Endothelial cell of hepatic sinusoid (primary cell): ENCODE measurements around the gene VEGFA.

Experiments used
- in situ Hi-C: cut with HindIII; loops from 2 replicates; pipeline ENCODE4 v1.10.0; 2017; ENCODE audit warnings: low sequenced_read_pairs

VEGFA gene

DNA sequence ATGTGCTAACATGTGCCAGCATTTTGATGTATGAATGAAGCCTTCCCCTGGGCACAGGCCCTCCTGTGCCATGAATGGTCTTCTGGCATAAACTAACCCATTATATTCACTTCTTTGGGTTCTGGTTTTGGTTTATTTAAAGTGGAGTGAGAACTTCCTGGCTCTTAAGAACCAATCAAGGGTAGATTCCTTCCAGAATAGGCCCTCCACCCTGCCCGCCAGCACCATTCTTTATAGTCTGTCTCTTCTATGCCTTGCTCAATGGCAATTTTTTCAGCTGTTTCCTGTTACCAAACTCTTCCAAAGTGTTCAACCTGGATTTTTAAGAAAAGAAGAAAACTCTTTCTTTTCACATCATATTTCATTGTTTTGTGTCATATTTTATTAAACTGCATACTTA is 44.1 kb downstream of the VEGFA start:
- in situ Hi-C loops, result no loop called here

DNA sequence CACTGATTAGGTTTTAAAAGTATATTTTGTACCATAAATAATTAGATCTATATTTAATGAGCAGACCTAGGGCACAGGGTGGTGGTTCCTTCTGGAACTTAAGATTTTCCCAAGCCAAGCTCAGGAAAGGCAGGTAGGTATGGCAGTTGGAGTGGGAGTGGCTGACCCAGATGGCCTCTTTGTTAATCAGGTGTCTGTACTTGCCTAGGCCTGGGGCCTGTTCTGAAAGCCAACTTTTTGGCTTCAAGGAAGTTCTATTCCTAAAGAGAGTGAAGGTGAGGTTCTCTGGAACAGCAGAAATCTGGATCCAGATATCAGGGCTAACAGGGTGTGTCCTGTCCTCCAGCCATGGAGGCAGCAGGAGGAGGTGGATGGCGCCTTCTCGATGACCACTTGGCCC is 44.9 kb downstream of the VEGFA start:
- in situ Hi-C loops, result loop anchor here (5.0 kb wide), 2 partner anchors 53 to 83 kb away; no protein-coding TSS in a partner anchor

DNA sequence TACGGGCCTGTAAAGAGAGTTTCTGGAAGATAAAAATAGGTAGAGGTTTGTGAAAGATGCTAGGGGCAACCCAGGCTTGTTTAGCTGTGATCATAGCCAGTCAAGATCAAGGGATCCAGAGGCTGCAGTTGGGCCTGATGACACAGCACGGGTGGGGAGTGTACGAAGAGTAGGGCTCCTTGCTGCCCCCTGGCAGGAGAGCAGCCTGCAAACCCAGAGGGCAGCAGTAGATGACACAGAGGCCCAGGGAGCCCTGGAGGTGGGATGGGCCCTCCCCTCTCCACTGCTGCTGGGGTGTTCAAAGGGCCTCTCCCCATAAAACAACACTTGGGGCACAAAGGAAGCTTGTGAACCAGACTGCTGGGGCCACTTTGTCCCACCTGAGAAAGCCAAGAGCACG is 47.2 kb downstream of the VEGFA start:
- in situ Hi-C loops, result loop anchor here (5.0 kb wide), 2 partner anchors 55 to 85 kb away; no protein-coding TSS in a partner anchor

DNA sequence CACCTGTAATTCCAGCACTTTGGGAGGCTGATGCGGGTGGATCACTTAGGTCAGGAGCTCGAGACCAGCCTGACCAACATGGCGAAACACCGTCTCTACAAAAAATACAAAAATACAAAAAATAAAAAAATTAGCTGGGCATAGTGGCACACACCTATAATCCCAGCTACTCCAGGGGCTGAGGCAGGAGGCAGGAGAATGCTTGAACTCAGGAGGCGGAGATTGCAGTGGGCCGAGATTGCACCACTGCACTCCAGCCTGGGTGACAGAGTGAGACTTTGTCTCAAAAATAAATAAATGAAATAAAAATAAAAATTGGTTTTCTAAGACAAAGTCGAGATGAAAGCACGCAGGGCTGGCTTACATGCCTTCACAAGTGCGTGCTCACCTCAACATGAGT is 49.0 kb downstream of the VEGFA start:
- in situ Hi-C loops, result loop anchor here (5.0 kb wide), 2 partner anchors 57 to 87 kb away; no protein-coding TSS in a partner anchor

DNA sequence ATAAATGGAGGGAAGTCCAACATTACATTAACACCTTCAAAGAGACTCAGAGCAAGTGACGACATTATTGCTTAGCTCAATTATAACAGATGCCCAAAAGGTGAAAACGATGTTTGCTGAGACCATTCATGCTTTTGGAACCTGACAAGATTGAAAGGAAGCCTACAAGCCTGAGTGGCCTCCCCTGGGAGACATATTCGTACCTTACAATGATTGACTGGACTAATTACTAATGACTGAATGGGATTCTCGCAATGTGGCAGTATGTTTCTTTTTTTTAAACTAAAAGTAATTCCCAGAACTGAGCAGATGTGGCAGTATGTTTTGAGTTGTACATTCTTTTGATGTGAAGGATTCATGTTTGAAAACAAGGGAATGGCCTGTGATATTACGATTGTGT is 49.9 kb downstream of the VEGFA start:
- in situ Hi-C loops, result loop anchor here (5.0 kb wide), 2 partner anchors 58 to 88 kb away; no protein-coding TSS in a partner anchor

DNA sequence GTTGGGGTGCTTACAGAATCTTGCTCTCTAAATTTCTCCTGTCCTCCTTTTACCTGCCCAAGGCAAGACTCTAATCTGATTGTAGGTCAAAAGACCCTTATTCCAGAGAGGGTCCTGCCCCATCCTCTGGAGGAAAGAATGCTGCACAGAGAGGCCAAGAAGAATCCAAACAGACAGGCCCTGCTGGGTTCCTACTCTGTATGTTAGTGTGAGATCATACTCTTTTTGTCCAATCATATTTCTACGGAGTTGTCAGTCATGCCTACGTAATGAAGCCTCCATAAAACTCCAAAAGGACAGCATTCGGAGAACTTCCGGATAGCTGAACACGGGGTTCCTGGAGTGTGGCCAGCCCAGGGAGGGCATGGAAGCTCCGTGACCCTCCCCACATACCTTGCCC is 50.5 kb downstream of the VEGFA start:
- in situ Hi-C loops, result no loop called here

DNA sequence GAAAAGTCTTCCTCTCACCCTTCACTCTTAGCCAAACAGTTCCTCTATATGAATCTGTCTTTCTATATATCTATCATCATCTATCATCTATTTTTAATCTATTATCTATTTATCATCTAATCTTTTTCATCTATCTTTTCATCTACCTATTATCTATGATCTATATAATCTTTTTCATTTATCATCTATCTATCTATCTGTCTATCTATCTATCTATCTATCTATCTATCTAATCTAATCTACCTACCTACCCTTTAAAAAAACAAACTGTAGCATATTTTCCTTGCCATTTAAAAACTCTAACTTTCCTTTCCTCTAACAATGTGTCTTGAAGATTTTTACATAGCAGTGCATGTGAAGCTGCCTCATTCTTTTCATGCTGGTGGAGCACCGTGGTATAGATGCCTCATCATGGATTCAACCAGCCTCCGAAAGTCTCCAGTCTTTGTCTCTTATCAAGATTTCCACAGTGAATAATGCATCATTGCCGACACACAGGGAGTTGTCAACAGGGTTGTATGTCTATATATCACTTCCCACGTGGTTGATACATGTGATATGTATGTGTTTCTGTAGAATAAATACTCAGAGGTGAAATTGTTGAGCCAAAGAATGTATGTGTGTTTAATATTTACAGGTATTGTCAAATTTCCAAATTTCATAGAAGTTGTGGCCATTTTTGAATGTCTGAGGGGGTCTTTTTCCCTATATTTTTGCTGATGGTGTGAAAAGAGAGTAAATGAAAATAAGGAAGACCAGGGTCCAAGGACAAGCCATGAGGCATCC is 51.3 kb downstream of the VEGFA start:
- in situ Hi-C loops, result no loop called here

DNA sequence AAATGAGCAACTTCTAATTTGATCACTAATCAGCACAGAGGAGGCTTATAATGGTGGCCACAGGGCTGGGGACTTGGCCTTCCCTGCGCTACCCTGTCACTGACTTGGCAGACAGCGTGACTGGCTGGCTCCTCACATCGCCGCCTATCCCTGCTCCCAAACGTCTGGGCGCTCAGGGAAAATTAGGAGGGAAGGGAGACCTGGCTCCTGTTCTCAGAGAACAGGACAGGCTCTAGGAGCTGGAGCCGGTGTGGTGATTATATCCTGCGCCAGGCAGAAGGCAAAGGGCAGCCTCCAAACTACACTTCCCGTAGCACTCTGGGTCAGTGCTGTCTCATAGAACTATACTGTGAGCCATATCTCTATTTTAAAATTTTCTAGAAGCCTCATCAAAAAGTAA is 53.4 kb downstream of the VEGFA start:
- in situ Hi-C loops, result no loop called here

DNA sequence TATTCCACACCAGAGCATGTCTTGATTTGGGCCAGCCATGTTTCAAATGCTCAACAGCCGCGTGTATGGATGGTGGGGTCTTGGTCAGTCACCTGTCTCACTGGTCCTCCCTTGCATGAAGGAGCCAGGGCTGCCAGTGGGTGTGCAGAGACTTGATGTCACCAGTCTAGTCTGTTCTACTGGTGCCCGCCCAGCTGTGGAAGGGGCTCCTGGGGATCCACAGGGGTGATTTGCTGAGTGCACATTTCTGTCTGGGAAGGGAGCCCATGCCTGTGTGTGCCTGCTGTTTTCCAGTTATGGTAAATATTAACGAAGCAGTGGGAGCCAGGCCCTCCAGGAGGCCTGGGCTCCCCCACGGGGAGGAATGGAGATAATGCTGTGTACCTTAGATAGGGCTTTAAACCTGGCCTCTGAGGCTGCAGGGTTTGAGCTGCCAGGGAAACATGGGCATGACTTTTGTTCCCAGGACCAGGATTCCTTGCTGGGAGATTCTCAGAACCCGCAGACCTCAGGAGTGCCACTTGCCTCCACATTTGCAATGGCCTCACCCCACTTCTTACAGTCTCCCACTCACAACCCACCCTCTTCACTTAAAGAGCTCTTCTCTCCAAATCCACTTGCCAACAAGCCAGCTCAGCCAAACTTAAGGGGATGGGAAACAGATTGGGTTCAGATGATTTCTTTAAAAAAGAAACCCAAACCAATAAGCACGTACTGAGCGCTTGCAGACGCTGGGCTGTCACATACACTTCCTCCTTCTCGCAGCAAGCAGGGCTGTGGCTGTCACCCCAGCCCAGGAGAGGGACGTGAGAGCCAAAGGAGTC is 54.1 kb downstream of the VEGFA start:
- in situ Hi-C loops, result no loop called here

DNA sequence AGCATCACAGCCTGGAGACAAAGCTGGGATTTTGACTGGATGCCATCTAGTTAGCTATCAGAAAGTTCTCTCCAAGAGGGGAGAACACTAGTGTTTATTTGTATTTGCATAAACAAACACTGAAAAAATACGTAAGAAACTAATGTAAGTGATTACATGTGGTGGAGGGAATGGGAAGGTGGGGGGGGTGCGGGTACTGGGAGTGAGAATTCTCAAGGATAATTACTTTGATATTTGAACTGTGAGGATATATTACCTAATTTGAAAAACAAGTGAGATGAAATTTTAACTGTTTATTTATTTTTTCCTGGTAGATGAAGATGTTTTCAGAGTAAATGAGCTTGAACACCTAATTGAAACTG is 54.7 kb downstream of the VEGFA start:
- in situ Hi-C loops, result no loop called here

DNA sequence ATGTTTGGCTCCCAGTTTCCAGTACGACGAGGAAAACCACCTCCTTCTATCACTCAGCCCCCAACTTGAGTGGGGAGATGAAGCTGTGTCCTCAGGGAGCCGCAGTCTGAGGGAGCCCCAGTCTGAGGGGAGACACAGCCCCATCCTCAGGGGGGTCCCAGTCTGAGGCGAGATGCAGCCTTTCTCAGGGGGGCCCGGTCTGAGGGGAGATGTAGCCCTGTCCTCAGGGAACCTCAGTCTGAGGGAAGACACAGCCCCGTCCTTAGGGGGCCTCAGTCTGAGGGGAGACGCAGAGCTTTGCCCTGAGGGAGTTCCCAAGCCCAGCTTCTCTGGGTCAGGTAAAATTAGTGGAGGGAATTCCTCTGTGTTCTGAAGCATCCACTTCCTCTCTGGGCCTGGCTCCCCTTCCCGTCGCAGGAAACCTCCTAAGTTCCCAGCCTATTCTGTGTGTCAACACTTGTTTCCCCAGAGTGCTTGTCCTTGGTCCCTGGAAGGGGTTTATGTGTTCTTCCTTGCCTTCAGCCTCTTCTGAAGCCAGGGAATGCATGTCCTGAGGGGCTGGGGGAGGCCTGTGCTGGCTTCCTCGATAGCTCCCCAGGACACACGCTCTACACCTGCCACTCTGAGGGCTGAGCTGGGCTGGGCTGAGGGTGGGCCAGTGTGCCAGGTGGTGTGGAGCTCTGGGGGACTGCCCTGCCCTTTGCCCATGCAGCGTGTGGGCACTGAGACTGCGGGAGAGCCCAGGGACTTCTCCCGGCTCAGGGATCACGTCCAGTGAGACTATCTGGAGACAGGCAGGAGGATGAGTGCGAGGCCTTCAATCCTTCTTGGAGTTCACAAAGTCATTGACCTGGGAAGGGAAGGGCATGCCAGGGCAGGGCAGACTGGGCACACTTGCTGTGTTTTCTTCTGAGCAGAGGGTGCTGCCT is 55.4 kb downstream of the VEGFA start:
- in situ Hi-C loops, result no loop called here

DNA sequence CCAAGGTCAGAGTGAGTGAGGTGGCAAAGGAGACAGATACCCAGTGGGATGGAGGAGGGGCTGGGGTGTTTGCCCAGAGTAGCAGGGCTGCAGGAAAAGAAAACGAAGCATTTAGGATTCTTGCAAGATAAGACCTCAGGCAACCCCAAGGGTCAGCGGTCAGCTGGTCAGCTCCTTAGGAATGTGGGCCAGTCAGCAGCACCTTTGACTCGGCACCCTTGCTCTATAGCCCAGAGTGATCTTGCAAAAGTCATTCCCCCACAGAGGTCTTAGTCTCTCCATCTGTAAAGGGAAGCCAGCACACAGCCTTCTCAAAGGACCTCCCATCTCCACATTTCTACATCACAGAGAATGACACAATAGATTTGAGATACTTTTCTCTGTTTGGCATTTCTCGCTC is 56.7 kb downstream of the VEGFA start:
- in situ Hi-C loops, result no loop called here

DNA sequence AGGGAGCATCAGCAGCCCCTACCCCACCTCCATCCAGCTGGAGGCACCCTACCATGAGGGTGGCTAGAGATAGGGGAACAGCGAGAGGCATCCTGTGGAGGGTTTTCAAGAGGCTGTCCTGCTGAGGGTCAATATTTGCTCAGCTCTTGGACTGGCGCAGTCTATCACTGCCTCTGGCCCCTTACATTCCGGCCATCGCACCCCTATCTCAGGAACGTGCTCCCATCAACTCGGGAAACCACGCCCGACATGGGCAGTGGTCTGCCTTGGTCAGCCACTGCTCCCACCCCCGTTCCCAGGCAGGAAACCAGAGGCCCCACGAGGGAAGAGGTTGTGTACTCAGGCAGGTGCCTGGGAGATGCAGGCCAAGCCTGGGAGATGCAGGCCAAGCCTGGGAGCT is 57.9 kb downstream of the VEGFA start:
- in situ Hi-C loops, result no loop called here

DNA sequence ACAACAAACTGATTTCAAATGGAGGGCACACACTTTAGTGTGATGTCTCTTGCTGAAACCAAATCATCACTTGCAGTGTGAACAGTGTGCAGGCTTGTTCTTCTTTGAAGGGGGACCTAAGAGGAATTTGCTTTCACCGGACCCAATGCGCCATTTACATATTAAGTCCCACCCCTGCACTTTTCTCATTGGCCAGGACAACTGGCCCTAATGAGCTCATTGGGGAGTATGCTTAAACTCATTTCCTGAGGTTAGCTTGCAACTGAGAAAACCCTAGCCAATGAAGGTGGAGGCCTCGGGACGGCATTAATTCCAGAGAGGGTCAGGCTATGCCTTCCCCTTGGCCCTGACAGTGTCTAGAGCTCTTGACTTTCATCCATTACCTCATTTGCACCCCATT is 58.7 kb downstream of the VEGFA start:
- in situ Hi-C loops, result no loop called here

DNA sequence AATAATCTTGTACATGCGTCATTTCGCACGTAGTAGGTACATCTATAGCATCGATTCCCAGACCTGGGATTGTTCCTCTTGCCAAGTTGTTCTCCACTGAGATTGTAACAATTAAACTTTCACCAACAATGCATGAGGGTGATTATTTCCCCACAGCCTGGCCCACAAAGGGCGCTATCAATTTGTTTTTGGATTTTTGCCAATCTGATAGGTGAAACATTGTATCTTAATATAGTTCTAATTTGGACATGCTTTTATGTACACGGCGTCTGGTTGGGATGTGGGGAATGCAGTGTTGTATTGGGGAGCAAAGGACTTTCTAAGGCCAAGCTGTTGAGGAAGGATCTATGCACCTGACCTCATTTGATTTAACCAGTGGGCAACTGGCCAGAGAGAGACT is 59.5 kb downstream of the VEGFA start:
- in situ Hi-C loops, result no loop called here

DNA sequence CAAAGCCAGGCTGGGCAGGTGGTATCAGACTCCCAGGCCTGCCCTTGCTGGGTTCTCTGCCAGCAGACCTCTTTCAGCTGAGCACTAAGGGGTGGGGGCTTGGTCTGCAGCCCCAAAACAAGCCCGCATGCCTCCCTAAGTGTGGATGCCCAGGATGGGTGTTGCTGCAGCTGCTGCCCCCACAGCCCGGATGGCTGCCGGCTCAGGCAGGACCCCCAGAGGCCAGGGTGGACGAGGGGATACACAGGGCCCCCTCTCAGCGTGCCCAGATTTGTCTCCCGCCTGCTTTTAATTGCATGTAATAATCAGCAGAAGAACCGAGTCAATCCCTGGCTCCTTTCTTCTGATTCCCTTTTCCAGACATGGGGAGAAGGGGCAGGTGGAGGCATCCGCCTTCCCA is 60.8 kb downstream of the VEGFA start:
- in situ Hi-C loops, result loop anchor here (10.0 kb wide), 1 partner anchor 146 kb away; the partner anchor contains the start of gene MRPS18A

DNA sequence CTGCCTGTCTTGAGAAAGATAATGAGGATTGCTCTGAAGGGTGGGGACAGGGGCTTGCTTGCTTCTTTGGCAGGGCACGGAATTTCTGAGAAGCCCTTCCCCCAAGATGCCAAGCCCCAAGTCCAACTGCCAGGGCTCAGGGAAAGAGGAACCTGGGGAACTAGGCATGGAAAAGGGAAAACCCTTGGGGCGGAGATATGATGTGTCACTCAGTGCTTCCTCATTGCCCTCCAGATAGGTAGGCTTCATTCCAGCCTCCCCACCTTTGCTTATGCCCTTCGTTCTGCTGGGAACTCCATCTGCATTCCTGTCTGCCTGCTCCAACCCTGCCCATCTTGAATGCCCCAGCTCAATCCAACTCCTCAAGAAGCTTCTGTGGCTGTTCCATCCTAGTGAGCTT is 61.2 kb downstream of the VEGFA start:
- in situ Hi-C loops, result loop anchor here (10.0 kb wide), 1 partner anchor 146 kb away; the partner anchor contains the start of gene MRPS18A

DNA sequence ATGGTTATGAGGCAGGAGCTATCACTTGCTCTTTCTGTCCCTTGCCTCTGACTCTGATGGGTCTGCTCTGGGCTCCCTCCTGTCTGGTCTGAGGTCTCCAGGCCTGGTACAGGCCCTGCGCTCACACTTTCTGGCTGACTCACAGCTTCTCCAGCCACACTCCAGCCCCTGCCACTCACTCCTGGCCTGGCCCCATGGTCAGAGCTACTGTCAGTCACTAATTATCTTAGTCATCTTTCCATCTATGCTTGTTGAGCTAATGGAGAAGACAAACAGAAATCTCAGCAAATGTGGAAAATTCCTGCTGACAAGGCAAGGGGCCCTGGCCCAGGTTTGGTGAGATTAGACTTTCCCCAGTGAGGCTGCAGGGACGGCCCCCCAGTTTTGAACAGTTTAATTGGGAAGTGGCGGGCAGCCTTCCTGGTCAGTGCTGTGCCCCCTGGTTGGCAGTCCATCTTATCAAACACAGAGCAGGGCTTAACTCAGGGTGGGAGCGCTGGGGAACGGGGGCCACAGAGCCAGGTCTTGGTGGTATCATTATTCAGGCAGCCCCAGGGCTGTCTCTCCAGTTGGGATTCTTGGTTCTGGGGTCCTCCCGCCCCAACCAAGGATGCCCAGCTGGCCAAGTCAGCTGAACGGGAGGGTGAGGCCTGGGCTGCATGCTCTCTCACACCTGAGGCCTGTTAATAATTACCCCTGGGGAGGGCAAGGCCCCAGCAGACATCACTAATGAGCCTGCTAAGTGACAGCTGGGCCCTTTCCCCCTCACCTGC is 63.4 kb downstream of the VEGFA start:
- in situ Hi-C loops, result loop anchor here (10.0 kb wide), 1 partner anchor 149 kb away; the partner anchor contains the start of gene MRPS18A

DNA sequence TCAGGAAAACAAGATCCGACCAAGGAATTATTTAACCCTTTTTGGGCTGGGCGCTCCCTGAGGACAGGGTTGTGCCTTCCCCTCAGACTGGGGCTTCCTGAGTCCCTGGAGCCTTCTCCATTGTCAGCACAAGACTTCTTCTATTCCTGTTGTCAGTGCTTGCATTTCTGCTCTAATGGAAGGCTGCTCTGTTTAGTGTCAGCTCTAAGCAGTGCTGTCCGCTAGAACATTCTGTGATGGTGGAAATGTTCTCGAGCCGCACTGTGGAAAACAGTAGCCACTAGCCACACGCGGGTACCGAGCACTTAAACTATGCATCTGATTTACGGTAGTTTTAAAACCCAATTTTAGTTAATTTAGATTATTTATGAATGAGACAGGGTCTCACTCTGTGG is 64.0 kb downstream of the VEGFA start:
- in situ Hi-C loops, result loop anchor here (10.0 kb wide), 1 partner anchor 149 kb away; the partner anchor contains the start of gene MRPS18A
